Cortex of kidney (tissue), 1 donor: ENCODE measurements around the gene WBP11.

Experiments
- DNase-seq: peaks from one replicate; lab custom pipeline; 2025; lab: John Stamatoyannopoulos, UW

WBP11 gene

GRCh38 chr12:14824012-14824634 is 20.8 kb upstream of the WBP11 start:
- DNase-seq, result no peak

DNA sequence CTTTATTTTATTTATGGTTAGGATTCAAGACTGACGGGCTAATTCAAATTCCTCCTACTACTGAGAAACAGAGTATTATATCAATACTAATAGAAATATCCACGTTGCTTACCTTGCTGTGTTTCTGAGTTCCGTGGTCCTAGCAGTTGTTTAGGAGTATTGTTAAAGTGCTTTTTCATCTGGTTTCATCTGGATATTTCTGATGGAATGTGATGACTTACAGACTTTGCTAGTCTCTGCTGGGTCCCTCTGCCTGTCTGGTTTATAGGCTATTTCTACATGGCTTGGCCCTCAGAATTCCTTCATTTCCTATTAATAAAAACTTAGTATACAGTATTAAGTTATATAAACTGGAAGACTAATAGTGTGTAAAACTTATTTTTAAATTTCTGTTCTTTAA is 10.7 kb upstream of the WBP11 start, which contains the start of gene SMCO3:
SMCO3 (minus strand) TSS at position 169 of the 400 bp plus-strand sequence. CDS start 7,502 bp downstream, outside the sequence.
- no peak for DNase-seq

GRCh38 chr12:14811486-14811885 is 8.2 kb upstream of the WBP11 start:
- DNase-seq, result no peak

DNA sequence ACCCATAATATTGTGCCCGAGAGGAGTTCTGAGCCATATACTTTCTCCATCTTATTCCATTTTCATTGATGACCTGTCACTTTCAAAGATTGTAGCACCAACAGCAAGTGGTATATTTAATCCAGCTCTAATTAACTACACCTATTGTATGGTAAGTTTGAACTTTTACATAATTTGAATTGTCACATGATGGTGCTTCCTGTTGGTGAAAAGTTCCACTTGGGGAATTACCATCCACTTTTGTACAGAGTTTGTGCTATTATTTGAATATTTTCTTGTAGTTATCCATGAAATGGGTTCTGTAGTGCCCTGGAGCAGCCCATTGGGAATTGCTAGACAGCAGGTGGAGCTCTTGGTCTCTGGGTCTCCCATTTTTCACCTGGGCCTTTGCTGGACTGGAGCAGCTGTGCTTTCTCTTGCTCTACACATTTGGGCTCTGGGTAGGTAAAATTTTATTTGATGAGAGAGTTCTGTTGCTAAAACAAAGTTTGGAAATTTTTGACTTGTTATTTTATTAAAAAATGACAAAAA is 7.7 kb upstream of the WBP11 start:
- no peak for DNase-seq

GRCh38 chr12:14810167-14810952 is 7.1 kb upstream of the WBP11 start:
- no peak for DNase-seq

GRCh38 chr12:14803830-14804160 is 517 bp upstream of the WBP11 start:
- DNase-seq, result no peak

- no peak for DNase-seq
Measured at GRCh38 chr12:14802721-14803010, 612 bp downstream of the WBP11 start.

DNA sequence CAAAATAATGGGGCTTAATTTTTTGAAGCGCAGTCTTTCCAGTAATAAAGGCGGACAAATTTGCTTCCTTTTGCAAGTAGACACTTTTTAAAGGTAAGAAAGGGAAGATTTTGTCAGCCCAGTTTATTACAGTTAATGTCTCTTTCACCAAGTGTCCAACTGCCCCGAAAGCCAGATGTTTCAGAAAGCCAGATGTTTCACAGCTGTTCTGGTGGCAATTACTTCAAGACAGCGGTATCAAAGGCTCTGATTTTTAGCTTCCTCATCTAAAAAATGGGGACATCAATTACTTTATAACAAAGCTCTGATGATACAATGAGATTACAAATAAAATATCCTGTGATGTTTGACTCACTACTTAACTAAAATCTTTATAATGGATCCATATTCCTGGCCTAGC is 1.0 kb downstream of the WBP11 start:
- DNase-seq, result no peak

- DNase-seq, result no peak
Measured at GRCh38 chr12:14795028-14795448, 8.2 kb downstream of the WBP11 start.

- DNase-seq, result no peak
Measured at GRCh38 chr12:14785568-14785967, 17.7 kb downstream of the WBP11 start.

DNA sequence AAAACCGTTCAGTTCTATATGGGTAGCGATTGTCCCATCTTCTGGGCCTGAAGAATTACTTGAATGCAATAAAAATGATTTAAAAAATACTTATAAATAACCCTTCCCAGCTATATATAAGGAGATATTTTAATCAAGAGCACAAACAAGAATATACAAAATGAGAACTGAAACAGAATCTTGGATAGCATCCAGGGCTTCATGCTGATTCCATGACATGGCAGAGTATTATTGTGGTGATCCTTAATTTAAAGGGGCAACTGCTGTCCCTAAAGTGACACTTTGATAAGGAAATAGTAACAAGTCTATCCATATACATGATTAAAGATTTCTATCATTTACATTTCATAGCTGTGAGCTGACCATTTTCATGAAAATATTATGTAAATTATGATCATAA is 18.8 kb downstream of the WBP11 start:
- DNase-seq, result no peak

DNA sequence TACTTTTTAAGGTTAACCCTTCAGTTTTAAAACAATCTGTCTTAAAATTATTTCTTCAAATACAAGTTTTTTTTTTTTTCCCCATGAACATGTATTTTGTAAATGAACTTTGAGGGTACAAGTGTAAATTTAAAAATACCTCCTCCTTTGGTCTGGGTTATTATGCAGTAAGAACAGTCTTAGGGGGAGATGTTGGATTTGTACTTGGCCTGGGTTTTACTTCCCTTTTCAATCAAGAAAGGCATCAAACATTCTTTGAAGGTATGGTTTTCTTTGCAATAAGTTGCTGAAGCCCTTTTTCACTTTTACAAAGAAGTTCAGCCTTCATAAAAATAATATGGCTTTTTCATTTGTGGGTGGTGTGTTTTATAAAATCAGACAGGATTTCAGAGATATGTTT is 20.5 kb downstream of the WBP11 start:
- DNase-seq, result no peak

GRCh38 chr12:14781563-14781962 is 21.7 kb downstream of the WBP11 start:
- DNase-seq, result no peak

DNA sequence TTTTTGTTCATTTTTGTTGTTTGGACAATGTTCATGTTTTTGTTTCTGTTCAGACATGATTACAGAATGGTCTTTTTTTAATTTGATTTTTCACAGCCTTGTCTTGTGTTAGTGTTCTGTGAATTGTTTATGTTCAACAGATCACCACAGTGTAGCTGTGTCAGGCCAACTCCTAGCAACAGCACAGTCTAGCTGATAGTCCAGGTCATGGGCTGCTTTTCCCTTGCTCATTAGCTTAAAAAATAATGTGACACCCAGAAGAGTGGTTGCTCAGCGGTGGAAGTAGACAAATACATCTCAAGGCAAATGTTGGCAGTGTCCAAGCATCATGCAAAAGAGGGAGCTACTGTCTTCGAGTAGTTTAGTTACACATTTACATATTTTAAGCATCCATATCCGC is 22.4 kb downstream of the WBP11 start:
- DNase-seq, result no peak

- DNase-seq, result no peak
Measured at GRCh38 chr12:14779834-14780233, 23.4 kb downstream of the WBP11 start.

- DNase-seq, result no peak
Measured at GRCh38 chr12:14777271-14777670, 26.0 kb downstream of the WBP11 start.

DNA sequence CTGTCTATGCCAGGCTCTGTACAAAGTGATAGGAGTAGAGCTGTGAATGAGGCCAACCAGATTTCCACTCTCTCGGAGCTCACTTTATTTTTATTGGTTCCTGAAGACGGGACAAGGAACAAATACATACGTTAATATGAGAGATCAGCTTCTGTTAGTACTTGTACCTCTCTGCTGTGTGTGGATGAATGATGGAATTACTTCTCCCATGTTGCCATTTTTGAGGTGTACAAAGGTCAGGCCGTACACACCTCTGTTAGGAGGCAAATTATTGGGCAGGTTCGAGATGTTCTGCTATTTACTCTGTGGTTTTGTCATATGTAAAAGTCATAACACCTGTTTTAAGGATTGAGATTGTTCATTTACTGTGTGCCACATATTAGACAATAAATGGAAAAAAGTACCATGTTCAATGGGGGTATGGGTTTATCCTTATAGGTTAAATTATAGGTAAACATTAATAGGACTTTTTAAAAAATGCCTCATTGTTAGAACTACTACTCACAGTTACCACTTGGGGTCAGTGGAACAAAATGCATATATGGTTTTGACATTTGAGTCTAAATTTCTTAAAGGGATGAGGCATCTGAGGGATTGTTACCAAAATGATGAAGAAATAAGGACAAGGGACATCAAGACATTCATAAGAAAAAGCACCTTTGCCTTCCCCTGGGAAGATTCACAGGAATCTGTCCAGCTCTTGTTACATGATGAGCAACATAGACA is 26.9 kb downstream of the WBP11 start:
- DNase-seq, result no peak

DNA sequence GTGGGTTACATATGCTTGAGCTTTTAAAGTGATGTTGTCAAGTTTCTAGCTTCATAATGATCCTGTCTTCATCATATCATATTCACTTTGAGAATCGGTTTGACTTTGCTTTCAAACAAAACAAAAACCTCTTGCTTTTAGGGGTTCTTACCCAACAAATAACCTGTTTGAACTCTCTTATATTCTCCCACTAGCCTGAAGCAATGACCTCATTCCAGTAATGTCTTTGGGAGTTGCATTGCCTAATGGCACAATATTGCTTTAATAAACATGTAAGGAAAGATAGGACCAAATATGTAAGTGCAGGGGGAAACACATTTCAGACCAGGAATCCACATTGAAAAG is 27.7 kb downstream of the WBP11 start:
- no peak for DNase-seq

DNA sequence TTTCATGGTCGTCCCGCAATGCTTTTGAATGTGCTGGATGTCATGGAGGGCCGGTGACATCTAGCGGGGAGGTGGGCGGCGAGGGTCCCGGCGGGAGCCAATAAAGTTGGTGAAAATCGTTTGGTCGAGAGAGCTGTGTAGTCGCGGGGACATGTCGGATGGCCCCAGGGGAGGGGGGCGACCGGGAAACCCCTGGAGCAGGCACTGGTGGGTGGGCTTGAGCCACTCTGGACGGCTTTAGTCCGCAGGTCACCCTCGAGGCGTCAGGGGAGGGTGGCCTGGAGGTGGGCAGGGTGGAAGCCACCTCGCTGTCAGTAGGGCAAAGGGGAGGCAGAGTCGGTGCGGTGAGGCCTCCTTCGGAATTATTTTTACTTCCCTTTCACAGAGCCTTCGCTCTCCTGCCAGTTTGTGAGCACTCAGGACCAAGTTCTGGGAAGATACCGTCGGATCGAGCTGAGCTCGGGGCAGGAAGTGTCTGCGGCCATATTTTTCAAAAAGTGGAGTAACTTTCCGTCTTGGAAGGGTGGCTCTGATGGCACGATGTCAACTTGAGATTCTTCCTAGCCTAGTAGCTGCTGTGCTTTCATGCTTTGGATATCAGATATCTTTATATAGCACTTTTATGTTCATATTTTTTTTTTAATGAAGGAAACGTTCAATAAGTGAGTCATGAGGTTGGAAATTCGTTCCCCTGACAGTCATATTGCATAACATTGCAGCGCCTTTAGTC is 28.2 kb downstream of the WBP11 start:
- DNase-seq, result no peak

DNA sequence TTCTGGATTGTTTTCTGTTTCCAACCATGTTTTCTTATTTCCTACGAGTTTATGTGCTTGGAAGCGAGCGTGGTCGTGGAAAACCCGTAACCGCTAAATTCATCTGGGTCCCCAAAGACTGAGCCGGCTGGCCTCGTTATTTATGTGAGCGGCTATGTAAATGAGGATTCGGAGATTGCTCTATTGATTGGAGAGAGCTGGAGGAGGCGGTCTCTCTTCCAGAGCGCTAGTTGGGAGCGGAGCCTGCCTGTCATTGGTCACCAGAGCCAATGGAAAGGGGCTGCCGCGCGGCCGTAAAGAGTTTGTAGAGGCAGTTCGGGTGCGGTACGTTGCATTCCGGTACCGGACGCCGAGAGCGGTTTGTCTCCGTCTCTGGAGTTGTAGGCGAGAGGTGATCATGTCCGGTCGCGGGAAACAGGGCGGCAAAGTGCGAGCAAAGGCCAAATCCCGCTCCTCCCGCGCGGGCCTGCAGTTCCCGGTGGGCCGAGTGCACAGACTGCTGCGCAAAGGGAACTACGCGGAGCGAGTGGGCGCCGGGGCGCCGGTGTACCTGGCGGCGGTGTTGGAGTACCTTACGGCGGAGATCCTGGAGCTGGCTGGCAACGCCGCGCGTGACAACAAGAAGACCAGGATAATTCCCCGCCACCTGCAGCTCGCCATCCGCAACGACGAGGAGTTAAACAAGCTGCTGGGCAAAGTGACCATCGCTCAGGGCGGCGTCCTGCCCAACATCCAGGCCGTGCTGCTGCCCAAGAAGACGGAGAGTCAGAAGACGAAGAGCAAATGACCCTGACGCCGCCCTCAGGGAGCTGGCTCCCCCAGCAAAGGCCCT is 29.0 kb downstream of the WBP11 start:
- DNase-seq, result no peak

- DNase-seq, result no peak
Measured at GRCh38 chr12:14773685-14774073, 29.6 kb downstream of the WBP11 start.

- DNase-seq, result no peak
Measured at GRCh38 chr12:14772946-14773345, 30.3 kb downstream of the WBP11 start.
